OCI-LY1 (cell line): ENCODE results near the gene CTSD.

Experiments
- H2AFZ ChIP-seq: fragments of 200-600 bp; sonication (generic), shearing (Covaris generic); 2 replicates; pipeline ENCODE4 v1.6.0; 2014; ENCODE audit warnings: antibody characterized with exemption, mild to moderate bottlenecking, low read length
- H3F3A ChIP-seq: fragments of 200-600 bp; sonication (generic), shearing (Covaris generic); 2 replicates; pipeline ENCODE4 v1.6.0; 2014; ENCODE audit warnings: mild to moderate bottlenecking, antibody characterized with exemption, low read length, moderate library complexity; ENCODE audit not compliant: insufficient read depth
- H3K27ac ChIP-seq: fragments of 200-600 bp; sonication (generic); 2 replicates; pipeline ENCODE4 v1.5.1; 2014; ENCODE audit warnings: low read length, mixed run types, mild to moderate bottlenecking, low read depth; ENCODE audit not compliant: poor library complexity, severe bottlenecking
- H3K27me3 ChIP-seq: fragments of 200-600 bp; sonication (generic); 2 replicates; pipeline ENCODE4 v1.6.0; 2014; ENCODE audit warnings: antibody characterized with exemption, mild to moderate bottlenecking, low read length, moderate library complexity; ENCODE audit not compliant: insufficient read depth
- H3K36me3 ChIP-seq: fragments of 200-600 bp; sonication (generic); 2 replicates; pipeline ENCODE4 v1.6.1; 2014; ENCODE audit warnings: mild to moderate bottlenecking, antibody characterized with exemption, low read length, moderate library complexity, mixed read lengths; ENCODE audit not compliant: insufficient read depth
- H3K4me1 ChIP-seq: fragments of 200-600 bp; sonication (generic); 2 replicates; pipeline ENCODE4 v1.5.1; 2014; ENCODE audit warnings: mild to moderate bottlenecking, low read length, moderate library complexity; ENCODE audit not compliant: insufficient read depth, severe bottlenecking
- H3K4me2 ChIP-seq: fragments of 200-600 bp; sonication (generic), shearing (Covaris generic); 2 replicates; pipeline ENCODE4 v1.6.1; 2014; ENCODE audit warnings: low read length
- H3K4me3 ChIP-seq: fragments of 200-600 bp; sonication (generic); 2 replicates; pipeline ENCODE4 v1.5.1; 2014; ENCODE audit warnings: low read length, low read depth, mild to moderate bottlenecking, mixed read lengths; ENCODE audit not compliant: poor library complexity, severe bottlenecking
- H3K79me2 ChIP-seq: fragments of 200-600 bp; shearing (Covaris generic); 2 replicates; pipeline ENCODE4 v1.6.1; 2016; ENCODE audit warnings: mixed run types, low read length, mixed read lengths; ENCODE audit not compliant: insufficient read depth
- H3K9ac ChIP-seq: fragments of 200-600 bp; sonication (generic), shearing (Covaris generic); 2 replicates; pipeline ENCODE4 v1.6.1; 2014; ENCODE audit warnings: mild to moderate bottlenecking, low read length, mixed read lengths
- H3K9me2 ChIP-seq: fragments of 200-600 bp; sonication (generic), shearing (Covaris generic); 2 replicates; pipeline ENCODE4 v1.6.1; 2014; ENCODE audit warnings: low read depth, mild to moderate bottlenecking, low read length, mixed read lengths
- H3K9me3 ChIP-seq: fragments of 200-600 bp; shearing (Covaris generic); 2 replicates; pipeline ENCODE4 v1.6.1; 2014; ENCODE audit warnings: low read length, mixed read lengths
- H4K20me1 ChIP-seq: fragments of 200-600 bp; sonication (generic), shearing (Covaris generic); 2 replicates; pipeline ENCODE4 v1.6.0; 2016; ENCODE audit warnings: mild to moderate bottlenecking, low read length; ENCODE audit not compliant: insufficient read depth
- CTCF ChIP-seq: fragments of 200-600 bp; sonication (generic), shearing (Covaris generic); IDR thresholded peaks from 2 replicates; pipeline ENCODE4 v1.5.1; 2017; ENCODE audit warnings: mild to moderate bottlenecking, antibody characterized with exemption, low read length, moderate library complexity, mixed read lengths
- EZH2 ChIP-seq: fragments of 200-600 bp; sonication (generic), shearing (Covaris generic); IDR thresholded peaks from 2 replicates; pipeline ENCODE4 v1.8.0; 2017; ENCODE audit warnings: borderline replicate concordance, mixed run types, mild to moderate bottlenecking, antibody characterized with exemption, low read length, moderate library complexity, mixed read lengths

The CTSD gene

GRCh38 chr11:1756791-1757771, 6.6 kb downstream of the CTSD start:
- Histone ChIP-seq H3K36me3 (no peaks in the 10 kb centered on the region; the same call in 1 of the 2 replicates), H3K4me2 (no peak overlapping the region), H3K27me3 (no peaks in the 10 kb centered on the region), H3K27ac (no peak overlapping the region), H4K20me1 (no peaks in the 10 kb centered on the region), H3K9me3 (no peaks in the 10 kb centered on the region), H3K9ac (no peak overlapping the region), H3K79me2 (no peaks in the 10 kb centered on the region), H2AFZ (no peak overlapping the region), H3K4me3 (no peak overlapping the region), H3K4me1 (no peaks in the 10 kb centered on the region), H3K9me2 (no peaks in the 10 kb centered on the region), H3F3A (no peaks in the 10 kb centered on the region)
- TF ChIP-seq EZH2 (no peak), CTCF (no peak)

GRCh38 chr11:1755692-1756561, 7.8 kb downstream of the CTSD start:
- no peaks in the 10 kb centered on the region for H3F3A ChIP-seq
- no peak overlapping the region for H2AFZ ChIP-seq
- H4K20me1 ChIP-seq, result no peaks in the 10 kb centered on the region
- TF ChIP-seq EZH2, result no peak
- TF ChIP-seq CTCF, result no peak
- H3K4me2 ChIP-seq, result no peak overlapping the region
- H3K9me2 ChIP-seq, result no peaks in the 10 kb centered on the region
- H3K36me3 ChIP-seq, result no peaks in the 10 kb centered on the region; the same call in 1 of the 2 replicates
- H3K4me3 ChIP-seq, result no peak overlapping the region
- H3K79me2 ChIP-seq, result no peaks in the 10 kb centered on the region
- no peaks in the 10 kb centered on the region for H3K9me3 ChIP-seq
- H3K27ac ChIP-seq, result no peak overlapping the region
- no peaks in the 10 kb centered on the region for H3K4me1 ChIP-seq
- no peak overlapping the region for H3K9ac ChIP-seq
- no peaks in the 10 kb centered on the region for H3K27me3 ChIP-seq

- Histone ChIP-seq H3K27ac (no peak overlapping the region), H3K36me3 (no peaks in the 10 kb centered on the region; the same call in 1 of the 2 replicates), H4K20me1 (no peaks in the 10 kb centered on the region), H3K4me2 (no peak overlapping the region), H3K9me3 (no peaks in the 10 kb centered on the region), H3K9ac (no peak overlapping the region), H3K79me2 (no peaks in the 10 kb centered on the region), H3K9me2 (no peaks in the 10 kb centered on the region), H3K4me3 (no peak overlapping the region), H3K4me1 (no peaks in the 10 kb centered on the region), H3K27me3 (no peaks in the 10 kb centered on the region), H3F3A (no peaks in the 10 kb centered on the region), H2AFZ (no peak overlapping the region)
- TF ChIP-seq CTCF, result no peak
- TF ChIP-seq EZH2, result no peak
Measured at GRCh38 chr11:1755344-1755691, 8.4 kb downstream of the CTSD start.
